Left kidney (tissue), 2 donors: ENCODE measurements around the gene RGSL1. TPM values are rescaled to one million over a fixed set of nuclear protein-coding genes. Genes with fewer than 3 reads are reported as not detected.
"Not testable (repeated sequence)": the region's sequence is repeated elsewhere in the genome, so short reads cannot be mapped to it uniquely, and the experiment has no call there.

ENCODE experiments used
- DNase-seq: peaks from one replicate; pipeline ENCODE4 v3.0.0-alpha.2; 2013
- polyA plus RNA-seq: library from polyadenylated mRNA; unstranded; fragments of 120-200 nt; gene quantifications from one replicate; pipeline ENCODE4 v1.2.1, GENCODE V29; 2013; ENCODE audit not compliant: insufficient read length

The RGSL1 gene
- polyA plus RNA-seq, 1 donor: not detected

DNA sequence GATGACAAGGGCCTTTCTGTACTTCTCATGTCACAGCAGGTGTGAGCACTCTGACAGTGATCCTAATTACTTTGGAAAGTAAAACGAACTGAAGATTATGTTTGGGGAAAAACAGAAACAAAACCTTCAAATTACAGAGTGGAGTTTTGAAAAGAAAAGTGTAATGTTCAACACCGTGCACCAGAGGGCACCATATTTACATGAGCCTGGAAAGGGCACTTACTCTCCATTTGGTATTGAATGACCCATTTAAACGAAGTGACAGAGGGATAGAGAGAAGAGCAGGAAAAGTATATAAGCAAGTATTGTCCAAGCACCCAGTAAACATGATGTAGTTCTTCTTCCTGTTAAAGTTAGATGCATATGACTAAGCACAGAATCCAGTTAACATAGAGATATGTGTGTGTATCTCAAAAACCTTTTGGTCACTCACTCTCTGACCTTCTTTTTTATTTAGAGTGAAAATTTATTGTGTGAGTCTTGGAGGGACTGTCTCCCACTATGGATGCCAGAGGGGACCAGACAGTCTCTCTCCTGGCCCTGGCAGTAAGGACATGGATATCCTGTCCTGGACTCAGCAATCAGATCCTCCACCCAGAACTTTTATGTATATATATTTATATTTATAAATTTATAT is 3.8 kb upstream of the RGSL1 start:
- peak; percentile 3 for DNase-seq

DNA sequence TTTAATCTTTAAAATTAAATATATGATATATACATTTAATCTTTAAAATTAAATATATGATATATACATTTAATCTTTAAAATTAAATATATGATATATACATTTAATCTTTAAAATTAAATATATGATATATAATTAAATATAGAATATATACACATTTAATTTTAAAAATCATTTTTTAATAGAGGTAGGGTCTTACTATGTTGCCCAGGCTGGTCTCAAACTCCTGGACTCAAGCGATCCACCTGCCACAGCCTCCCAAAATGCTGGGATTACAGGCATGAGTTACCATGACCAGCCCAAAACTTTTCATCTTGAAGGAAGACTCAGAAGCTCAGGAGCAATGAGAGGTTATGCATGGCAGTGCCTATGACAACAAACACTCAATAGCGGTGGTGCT is 2.8 kb upstream of the RGSL1 start:
- not testable (repeated sequence) for DNase-seq

DNA sequence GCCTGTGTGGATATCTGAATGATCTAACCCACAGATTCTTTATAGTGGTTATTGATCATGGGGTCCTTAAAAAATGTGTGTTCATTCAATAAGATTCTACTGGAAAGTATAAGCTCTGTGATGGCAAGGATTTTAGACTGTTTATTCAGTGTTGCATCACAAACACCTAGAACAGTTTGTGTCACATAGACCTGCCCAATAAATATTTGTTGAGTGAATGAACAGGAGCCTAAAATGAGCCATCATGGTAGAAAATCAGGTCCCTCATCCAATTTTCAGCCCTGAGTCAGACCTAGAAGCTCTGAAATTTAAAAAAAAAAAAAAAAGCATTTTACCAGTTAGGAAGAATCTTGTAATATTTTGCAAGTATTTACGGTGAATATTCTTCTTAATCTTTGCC is 2.3 kb upstream of the RGSL1 start:
- no peak for DNase-seq

DNA sequence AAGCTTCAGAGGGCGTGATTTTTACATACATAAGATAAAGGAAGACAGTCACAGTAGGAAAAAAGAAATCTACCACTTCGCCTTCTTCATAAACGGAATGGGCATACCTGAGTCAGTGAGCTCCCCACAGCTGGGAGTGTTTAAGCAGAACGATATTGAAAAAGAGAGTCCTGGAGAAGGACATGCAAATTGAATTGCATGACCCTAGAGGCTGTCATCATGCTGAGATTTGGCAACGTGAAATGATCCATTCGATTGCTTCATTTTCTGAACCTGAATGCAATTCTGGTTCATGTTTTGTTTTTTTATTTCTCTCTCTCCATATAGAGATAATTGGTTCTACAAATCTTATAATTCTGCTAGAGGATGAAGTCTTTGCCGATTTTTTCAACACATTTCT is 3.7 kb downstream of the RGSL1 start:
- DNase-seq: no peak

DNA sequence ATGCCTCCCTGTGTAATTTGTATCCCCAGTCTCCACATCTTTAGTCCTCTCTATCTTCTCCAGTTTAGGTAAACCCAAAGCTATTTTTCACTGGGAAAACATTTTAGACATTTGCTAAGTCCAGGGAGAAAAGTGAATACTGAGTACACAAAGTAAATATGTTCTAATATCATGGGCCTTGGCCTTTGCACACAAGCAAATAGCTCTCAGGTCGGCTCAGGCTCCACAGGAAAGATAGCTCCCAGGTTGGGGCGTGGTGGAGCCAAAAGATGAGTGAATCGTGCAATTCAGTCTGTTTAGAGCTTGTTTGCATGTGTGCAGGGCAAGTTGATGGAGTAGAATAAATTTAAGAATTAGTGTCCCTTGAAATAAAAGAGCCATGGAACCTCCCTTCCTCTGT is 7.9 kb downstream of the RGSL1 start:
- DNase-seq: no peak

DNA sequence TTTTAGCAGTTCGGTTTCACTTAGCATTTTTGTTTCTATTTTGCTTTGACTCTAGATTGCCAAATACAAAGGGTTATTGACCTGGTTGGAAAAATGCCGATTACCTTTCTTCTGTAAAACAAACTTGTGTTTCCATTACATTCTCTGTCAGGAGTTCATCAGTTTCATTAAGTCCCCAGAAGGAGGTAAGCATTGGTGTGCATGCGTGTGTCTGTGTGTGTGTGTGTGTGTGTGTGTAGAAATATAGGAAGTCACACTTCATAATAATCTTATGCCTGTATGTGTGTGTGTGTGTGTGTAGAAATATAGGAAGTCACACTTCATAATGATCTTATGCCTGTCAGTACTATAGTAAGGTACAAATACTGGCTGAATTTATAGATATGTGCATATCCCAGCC is 10.0 kb downstream of the RGSL1 start:
- DNase-seq: no peak

DNA sequence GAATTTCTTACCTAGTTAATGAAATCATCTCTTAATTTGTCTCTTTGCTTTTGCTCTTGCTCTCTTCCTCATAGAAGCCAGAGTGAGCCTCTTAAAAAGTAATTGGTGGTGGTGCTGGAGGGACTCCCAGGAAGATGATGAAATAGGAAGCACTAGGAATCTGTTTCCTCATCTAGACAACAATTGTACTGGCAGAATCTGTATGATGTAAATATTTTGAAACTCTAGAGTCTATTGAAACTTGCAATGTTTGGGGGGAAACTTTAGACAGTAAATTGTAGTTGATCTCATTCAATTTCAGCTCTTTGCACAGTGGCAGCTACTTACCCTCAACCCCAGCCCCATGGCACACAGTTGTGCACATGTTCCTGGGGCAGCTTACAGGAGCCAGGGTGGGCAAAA is 10.6 kb downstream of the RGSL1 start:
- no peak for DNase-seq

DNA sequence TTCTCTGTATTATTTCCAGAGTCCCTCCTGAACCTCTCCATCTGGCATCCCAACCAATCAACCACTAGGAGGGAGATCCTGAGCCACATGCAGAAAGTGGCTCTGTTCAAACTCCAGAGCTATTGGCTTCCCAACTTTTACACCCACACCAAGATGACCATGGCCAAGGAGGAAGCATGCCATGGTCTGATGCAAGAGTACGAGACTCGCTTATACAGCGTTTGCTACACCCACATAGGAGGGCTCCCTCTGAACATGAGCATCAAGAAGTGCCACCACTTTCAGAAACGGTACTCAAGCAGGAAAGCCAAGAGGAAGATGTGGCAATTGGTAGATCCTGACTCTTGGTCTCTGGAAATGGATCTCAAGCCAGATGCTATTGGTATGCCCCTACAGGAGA is 23.6 kb downstream of the RGSL1 start:
- no peak for DNase-seq

DNA sequence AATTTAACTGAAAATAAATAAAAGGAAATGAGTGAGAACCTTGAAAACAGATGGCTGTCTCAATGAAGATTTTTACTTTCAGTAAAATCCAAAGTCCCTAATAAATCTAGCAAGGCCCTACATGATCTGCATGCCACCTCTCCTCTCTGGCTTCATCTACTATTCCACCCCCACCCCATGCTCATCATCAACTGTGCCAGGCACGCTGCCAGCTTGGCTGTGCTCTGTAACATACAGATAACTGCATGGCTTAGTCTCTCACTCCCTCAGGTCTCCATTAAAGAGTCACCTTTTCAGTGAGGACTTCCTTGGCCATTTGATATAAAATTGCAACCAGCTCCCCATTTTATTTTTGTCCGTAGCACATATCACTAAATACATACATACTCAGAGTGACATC is 26.7 kb downstream of the RGSL1 start:
- DNase-seq: no peak

DNA sequence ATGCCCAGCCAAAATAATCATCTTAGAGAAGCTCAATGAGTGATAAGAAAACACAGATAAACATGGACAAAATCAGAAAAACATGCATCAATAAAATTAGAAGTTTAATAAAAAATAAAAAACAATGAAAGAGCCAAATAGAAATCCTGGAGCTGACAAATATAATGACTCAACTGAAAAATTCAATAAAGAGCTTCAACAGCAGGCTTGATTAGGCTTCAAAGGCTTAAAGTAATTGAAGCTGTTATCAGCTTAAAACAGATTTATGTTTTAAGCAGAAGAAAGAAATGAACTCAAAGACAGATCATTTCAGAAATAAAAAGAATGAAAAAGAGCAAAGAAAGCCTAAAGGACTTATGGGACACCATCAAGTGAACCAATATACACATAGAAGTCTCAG is 28.3 kb downstream of the RGSL1 start:
- DNase-seq: no peak

DNA sequence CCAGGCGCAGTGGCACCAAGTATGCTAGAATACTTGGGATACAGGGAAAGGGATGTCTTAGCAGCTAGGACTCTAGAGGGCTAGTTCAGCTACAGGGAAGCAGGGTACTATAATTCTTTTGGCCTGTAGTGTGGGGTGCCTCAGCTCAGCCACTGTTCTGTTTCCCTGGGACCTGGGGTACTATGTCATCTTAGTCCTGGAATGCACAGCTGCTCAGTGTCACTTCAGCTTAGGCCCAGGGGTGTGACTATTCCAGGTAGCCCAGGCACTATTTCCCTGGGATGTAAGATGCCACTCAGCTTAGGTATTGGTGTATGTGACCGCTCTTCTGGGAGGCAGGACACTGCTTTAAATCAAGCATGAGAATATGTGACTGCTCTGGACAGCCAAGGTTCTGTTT is 34.1 kb downstream of the RGSL1 start:
- DNase-seq: no peak

DNA sequence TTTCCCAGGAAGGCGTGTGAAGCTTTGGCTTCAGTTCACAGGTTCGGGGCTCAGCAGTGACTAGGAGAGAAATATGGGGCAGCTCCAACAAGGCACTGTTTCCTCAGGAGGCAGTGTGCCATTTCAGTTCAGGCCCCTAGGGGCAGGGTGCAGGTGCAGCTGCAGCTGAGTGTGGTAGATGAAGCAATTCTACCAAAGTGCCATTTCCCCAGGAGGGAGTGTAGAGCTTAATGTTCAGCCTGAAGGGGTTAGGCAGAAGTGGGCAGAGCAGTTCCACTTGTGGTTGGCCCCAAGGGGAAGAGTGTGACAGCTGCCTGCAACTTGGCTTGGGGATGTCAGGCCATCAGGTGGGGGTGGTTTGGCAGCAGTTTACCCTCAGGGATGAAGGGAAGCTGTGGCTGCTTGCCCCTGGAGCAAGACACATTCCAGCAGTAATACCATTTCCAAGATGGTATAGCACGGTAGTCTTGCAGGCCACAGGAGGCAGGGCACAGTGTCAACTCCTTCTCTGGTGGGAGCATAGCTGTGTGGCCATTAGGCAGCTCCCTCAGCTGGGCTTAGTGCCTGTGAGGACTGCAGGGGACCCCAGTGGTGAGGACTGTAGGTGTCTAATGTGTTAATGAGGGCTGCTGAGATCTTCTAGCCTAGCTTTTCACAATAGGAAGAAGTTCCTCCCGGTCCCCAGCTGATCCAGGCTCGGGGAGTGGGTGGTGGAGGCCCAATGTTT is 34.7 kb downstream of the RGSL1 start:
- DNase-seq: no peak

DNA sequence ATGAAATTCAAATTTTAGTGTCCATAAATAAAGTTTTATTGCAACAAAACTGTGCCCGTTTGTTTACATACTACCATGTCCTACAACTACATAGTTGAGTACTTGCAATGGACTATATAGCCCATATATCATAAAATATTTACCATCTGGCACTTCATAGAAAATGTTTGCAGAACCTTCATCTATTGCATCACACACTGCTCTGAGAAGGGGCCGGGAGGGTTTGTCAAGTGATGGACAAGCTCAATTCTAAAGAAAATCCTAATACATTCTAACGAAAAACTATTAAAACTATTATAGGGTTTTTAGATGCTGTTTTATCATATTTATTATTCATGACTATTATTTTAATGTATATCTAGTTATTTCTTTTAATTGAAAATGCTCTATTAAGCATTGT is 35.9 kb downstream of the RGSL1 start:
- DNase-seq: no peak

DNA sequence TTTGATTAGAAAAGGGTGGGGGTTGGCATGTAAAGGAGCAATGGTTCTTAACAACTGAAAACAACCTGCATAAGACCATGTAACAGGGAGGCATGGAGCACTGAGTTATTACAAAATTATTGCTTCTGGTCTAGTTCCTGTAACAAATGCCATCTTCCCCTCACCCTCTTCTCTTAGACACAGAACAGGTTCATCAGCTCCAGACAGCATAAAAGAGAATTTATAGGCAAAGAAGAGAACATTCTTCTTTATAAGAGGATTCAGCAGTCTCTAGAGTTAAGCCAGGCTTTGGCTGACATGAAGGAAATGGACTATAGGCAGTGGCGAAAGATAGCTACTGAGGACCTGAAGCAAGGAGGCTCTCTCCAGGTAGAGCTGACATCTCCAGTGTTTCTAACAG is 38.9 kb downstream of the RGSL1 start:
- no peak for DNase-seq

DNA sequence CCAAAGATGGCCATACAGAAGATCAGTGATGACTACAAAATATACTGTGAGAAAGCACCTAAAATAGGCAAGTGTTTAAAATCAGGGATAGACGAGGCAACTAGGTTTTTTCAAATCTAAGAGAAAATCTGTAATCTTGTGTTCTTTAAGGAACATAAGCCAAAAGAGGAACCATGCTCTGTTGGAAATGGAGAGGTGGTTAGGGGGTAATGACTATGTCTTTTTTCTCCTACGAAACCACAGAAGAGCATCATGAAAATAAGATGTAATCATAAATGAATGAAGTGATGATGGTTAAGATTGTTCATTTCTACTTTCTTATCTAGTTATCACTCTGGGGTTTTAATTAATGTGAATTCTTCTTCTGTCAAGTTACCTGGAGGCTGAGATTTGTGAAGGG is 43.1 kb downstream of the RGSL1 start:
- DNase-seq: no peak

DNA sequence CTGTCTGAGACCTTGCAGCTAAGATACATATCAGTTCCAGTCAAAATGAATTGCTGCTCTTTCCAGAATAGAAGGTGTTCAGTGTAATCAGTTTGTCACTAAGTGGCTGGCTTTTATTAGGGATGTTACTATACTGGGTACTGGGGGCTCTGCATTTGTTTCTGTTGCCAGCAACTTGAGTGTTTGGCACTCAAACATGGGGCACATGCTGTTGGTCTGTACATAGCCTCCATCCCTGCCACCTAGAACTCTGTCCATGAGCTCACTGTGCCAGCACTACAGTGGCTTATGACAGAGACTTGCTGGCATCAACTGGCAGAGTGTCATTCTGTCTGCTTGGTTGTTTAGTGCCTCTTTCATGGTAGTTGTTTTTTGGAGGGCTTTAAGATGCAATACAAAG is 45.1 kb downstream of the RGSL1 start:
- DNase-seq: no peak

DNA sequence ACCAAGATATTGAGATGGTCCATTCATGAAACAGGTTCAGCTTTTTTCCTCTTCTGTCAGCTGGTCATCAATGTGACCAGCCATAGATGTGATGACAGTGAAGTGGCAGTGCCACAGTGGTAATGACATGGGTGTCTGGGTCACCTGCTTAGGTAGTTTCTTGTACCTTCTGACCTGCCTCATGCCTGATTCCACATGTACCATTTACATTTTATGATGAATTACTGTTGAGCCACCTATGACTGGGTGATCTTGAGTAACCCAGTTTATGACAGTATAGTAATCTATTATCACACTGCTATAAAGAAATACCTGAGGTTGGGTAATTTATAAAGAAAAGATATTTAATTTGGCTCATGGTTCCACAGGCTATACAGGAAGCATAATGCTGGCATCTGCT is 45.7 kb downstream of the RGSL1 start:
- DNase-seq: no peak

DNA sequence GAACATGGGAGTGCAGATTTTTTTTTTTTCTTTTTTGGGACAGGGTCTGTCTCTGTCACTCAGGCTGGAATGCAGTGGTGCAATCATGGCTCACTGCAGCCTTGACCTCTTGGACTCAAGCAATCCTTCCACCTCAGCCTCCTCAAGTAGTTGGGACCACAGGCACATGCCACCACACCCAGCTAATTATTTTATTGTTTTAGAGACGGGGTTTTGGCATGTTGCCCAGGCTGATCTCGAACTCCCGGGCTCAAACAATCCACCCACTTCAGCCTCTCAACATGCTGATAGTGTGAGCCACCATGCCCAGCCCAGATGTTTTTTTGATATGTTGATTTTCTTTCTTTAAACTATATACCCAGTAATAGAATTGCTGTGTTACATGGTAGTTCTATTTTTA is 57.7 kb downstream of the RGSL1 start:
- no peak for DNase-seq

DNA sequence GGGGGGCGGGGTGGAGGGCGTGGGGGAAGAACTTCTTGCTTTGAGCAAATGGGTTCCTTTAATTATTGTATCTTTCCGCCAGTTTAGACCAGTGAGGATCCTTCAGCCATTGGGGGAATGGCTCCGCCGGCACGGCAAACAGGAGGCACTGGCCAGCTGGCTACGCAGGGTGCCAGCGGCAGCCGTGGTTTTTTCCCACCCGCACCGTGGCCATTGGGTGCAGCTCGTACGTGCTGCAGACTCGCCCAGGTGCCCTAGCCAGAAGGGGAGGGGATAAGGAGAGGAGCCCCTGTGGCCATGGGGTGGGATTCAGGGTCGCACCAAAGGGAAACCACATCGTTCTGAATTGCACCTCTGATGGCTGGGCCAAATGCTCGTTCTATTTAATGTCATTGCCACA is 65.6 kb downstream of the RGSL1 start:
- no peak for DNase-seq

DNA sequence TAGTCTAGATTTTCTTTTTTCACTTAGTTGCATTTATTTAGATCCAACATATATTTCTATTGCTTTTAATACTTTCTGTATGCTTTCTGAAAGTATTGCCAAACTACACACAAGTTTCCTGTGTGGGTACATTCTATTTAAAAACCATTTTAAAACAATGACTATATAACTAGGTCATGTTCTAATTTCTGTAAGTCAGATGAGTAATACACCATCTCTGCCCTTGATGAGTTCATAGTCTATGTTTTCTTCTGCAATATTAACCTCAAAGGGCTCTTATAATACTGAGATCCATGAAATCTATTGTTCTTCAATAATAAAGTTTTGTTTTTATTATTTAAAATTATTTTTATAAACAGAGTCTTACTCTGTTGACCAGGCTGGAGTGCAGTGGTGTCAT is 70.8 kb downstream of the RGSL1 start:
- no peak for DNase-seq

DNA sequence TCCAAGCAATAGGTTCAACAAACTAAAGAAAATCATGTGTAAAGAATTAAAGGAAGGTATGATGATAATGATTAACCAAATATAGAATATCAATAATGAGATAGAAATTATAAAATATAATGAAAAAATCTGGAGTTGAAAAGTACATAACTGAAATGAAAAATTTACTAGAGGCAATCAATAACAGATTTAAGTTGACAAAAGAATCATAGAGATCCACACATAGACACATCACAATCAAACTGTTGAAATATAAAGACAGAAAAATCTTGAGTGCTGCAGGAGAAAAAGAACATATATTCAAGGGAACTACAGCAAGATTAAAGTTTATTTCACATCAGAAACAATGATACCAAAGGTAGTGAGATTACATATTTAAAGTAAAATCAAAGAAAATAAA is 75.4 kb downstream of the RGSL1 start:
- DNase-seq: no peak

DNA sequence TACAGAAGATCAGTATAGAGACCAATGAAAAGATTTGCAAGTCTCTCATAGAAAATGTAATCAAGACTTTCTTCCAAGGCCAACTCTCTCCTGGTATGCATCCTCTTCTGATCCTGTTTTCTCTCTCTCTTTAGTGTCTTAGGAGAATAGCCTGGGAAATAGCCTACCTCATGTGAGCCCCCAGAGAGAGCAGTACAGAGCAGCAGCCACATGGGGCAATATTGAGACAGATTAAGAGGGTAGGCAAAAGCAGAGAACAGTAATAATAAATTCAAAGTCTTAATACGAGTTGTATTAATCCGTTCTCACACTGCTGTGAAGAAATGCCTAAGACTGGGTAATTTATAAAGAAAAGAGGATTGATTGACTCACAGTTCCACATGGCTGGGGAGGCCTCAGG is 77.7 kb downstream of the RGSL1 start:
- DNase-seq: no peak

DNA sequence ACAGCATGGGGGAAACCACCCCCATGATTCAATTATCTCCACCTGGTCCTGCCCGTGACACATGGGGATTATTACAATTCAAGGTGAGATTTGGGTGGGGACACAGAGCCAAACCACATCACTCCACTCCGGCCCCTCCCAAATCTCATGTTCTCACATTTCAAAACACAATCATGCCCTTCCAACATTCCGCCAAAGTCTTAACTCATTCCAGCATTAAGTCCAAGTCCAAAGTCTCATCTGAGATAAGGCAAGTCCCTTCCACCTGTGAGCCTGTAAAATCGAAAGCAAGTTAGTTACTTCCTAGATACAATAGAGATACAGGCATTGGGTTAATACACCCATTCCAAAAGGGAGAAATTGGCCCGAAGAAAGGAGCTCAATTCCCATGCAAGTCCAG is 78.3 kb downstream of the RGSL1 start:
- not testable (repeated sequence) for DNase-seq

DNA sequence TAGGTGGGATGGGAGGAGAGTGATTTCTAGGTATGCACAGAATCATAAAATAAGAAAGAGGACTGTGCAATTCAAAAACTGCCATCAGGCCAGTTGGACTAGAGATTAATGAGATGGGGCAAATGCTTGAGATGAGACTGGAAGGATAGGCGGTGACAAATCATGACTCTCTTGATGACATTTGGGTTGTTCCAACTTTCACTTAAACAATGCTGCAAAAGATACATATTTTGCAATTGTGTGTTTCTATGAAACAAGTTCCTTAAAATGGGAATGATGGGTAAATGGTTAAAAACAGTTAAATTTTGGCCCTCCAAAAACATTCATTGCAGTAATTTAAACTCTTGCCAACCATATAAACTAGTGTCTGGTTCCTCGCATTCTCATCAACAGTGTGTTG is 84.0 kb downstream of the RGSL1 start:
- no peak for DNase-seq
